ENCODE measurements around the gene RNF31. TPM values are rescaled to one million over a fixed set of nuclear protein-coding genes. Genes with fewer than 3 reads are reported as not detected.

RNF31 gene
- total RNA-seq, 1 experiment from 2014 or later = 69.6 TPM

DNA sequence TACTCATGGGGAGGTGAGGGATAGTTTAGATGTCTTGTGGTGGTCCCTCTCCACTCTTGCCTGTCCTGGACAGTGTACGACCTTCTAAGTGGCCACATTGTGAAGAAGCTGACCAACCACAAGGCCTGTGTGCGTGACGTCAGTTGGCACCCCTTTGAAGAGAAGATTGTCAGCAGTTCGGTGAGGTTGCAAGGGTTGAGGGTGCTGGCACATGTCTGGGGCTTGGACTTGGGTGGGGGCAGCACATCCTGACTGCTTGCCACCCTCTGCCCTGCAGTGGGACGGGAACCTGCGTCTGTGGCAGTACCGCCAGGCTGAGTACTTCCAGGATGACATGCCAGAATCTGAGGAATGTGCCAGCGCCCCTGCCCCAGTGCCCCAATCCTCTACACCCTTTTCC is 24.4 kb upstream of the RNF31 start:
- H3K9me3 ChIP-seq (ENCODE audit: low read length) = no peaks in the 10 kb centered on the region
- DNase-seq (no peak), ATAC-seq (no peak)
- no peaks in the 10 kb centered on the region for H3F3A ChIP-seq (ENCODE audit: low read length, unreplicated experiment)
- no TSS peak for BruUV-seq (replicated peaks)
- H3K4me2 ChIP-seq (ENCODE audit: low read length) = no peak overlapping the region
- H3K4me3 ChIP-seq (ENCODE audit: low read length) = no peak overlapping the region
- H3K27me3 ChIP-seq (ENCODE audit: low read length) = no peaks in the 10 kb centered on the region
- no peaks in the 10 kb centered on the region for H3K9me2 ChIP-seq (replicated peaks; ENCODE audit: low read length)
- intact Hi-C loops (cut with micrococcal nuclease) = no loop called here
- H3K9ac ChIP-seq (ENCODE audit: low read length) = no peak overlapping the region
- H3K27ac ChIP-seq (ENCODE audit: low read length) = no peak overlapping the region
- no peaks in the 10 kb centered on the region for H3K4me1 ChIP-seq (ENCODE audit: insufficient read depth, low read length)
- POLR2A ChIA-PET (ENCODE audit: unreplicated experiment) = no interaction called here
- no peaks in the 10 kb centered on the region for H3K79me2 ChIP-seq (ENCODE audit: low read length)
- no peak for TF ChIP-seq EZH2phosphoT487 (IDR thresholded peaks at IDR 0.05; ENCODE audit: borderline replicate concordance, low read length)
- no peak for TF ChIP-seq CTCF (conservative IDR thresholded peaks at IDR 0.05; ENCODE audit: low read depth, low read length)
- no peak for TF ChIP-seq EZH2 (IDR thresholded peaks at IDR 0.05; ENCODE audit: low read length, unreplicated experiment)
- no peaks in the 10 kb centered on the region for H4K20me1 ChIP-seq (ENCODE audit: low read length)
- CTCF ChIA-PET = no interaction called here
- peaks cover 15% of the 10 kb centered on the region for H3K36me3 ChIP-seq (ENCODE audit: low read depth, low read length)
- no peak overlapping the region for H2AFZ ChIP-seq (ENCODE audit: low read length)

DNA sequence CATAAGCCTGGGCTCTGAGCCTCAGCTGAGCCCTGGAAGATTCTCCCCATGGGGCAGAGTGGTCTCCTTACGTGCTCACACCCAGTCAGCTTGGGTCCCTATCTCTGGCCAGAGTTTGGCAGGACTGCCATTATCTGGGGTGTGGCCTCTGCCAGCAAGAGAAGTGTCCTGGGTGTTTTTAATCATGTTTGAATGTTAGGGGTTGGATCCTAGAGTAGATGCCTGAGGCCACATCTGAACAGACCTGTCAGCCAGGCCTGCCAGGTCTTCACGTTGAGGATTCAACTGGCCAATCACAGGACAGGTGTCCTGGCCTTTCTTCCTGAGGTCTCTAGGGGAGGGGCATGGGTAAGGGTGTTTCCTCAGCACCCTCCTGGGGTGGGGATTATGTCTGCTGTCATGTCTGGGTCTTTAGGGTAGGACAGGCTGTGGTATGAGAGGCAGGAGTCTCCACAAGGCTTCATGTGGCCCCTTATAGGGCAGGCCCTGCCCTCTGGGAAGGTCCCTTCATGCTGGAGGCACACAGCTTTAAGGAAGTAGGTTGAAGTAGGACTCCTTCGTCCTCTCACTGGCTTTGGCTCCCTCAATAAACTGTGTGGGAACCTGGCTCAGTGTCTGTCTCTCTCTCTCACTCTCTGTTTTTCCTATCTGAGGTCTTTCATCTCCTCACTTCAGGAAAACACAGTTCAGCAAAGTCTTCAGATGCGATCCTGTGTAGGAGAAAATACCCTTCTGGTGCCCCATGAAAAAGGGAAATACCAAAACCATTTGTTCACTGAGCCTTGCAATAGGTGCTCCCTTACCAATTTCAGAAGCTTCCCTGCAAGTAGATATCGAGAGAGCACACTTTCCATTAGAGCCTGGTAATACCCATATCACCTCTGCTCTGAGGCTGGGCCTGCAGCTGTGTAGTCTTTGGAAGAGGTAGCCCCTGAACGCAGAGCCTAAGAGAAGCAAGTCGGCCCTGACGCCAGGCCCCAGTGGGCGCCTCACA is 23.6 kb upstream of the RNF31 start:
- Histone ChIP-seq H3K36me3 (ENCODE audit: low read depth, low read length) (peaks cover 7% of the 10 kb centered on the region), H3F3A (ENCODE audit: low read length, unreplicated experiment) (no peaks in the 10 kb centered on the region), H3K9ac (ENCODE audit: low read length) (no peak overlapping the region), H3K9me3 (ENCODE audit: low read length) (no peaks in the 10 kb centered on the region), H3K4me3 (ENCODE audit: low read length) (no peak overlapping the region), H3K4me2 (ENCODE audit: low read length) (no peak overlapping the region), H2AFZ (ENCODE audit: low read length) (no peak overlapping the region), H3K4me1 (ENCODE audit: insufficient read depth, low read length) (no peaks in the 10 kb centered on the region), H3K27me3 (ENCODE audit: low read length) (no peaks in the 10 kb centered on the region), H3K27ac (ENCODE audit: low read length) (no peak overlapping the region), H3K9me2 (replicated peaks; ENCODE audit: low read length) (no peaks in the 10 kb centered on the region), H3K79me2 (ENCODE audit: low read length) (no peaks in the 10 kb centered on the region), H4K20me1 (ENCODE audit: low read length) (no peaks in the 10 kb centered on the region)
- TSS peak; percentile 30 for BruUV-seq (replicated peaks)
- ATAC-seq (no peak), DNase-seq (no peak)
- ChIA-PET CTCF (no interaction called here), POLR2A (ENCODE audit: unreplicated experiment) (interaction anchor here (0.5 kb wide), 1 partner anchor 44 kb away, joined by 5 read pairs; no protein-coding TSS in a partner anchor)
- TF ChIP-seq EZH2 (IDR thresholded peaks at IDR 0.05; ENCODE audit: low read length, unreplicated experiment) = no peak
- TF ChIP-seq CTCF (conservative IDR thresholded peaks at IDR 0.05; ENCODE audit: low read depth, low read length) = no peak
- TF ChIP-seq EZH2phosphoT487 (IDR thresholded peaks at IDR 0.05; ENCODE audit: borderline replicate concordance, low read length) = no peak
- intact Hi-C loops (cut with micrococcal nuclease) = no loop called here

DNA sequence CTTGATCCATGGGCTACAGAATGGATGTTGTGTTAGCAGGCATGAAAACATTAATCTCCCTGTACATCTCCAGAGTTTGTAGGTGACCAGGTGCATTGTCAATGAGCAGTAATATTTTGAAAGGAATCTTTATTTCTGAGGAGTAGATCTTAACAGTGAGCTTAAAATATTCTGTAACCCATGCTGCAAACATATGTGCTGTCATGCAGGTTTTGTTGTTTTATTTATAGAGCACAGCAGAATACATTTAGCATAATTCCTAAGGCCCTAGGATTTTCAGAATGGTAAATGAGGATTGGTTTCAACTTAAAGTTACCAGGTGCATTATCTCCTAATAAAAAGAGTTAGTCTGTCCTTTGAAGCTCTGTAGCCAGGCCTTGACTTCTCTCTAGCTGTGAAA is 20.4 kb upstream of the RNF31 start:
- Histone ChIP-seq H3K4me2 (ENCODE audit: low read length) (no peak overlapping the region), H3K9me2 (replicated peaks; ENCODE audit: low read length) (no peaks in the 10 kb centered on the region), H3K9ac (ENCODE audit: low read length) (no peak overlapping the region), H3F3A (ENCODE audit: low read length, unreplicated experiment) (no peaks in the 10 kb centered on the region), H3K36me3 (ENCODE audit: low read depth, low read length) (no peaks in the 10 kb centered on the region; the same call in 1 of the 2 replicates), H4K20me1 (ENCODE audit: low read length) (no peaks in the 10 kb centered on the region), H2AFZ (ENCODE audit: low read length) (no peak overlapping the region), H3K79me2 (ENCODE audit: low read length) (no peaks in the 10 kb centered on the region), H3K9me3 (ENCODE audit: low read length) (no peaks in the 10 kb centered on the region), H3K27ac (ENCODE audit: low read length) (no peak overlapping the region), H3K4me3 (ENCODE audit: low read length) (no peak overlapping the region), H3K4me1 (ENCODE audit: insufficient read depth, low read length) (no peaks in the 10 kb centered on the region), H3K27me3 (ENCODE audit: low read length) (no peaks in the 10 kb centered on the region)
- no peak for ATAC-seq
- POLR2A ChIA-PET (ENCODE audit: unreplicated experiment) = no interaction called here
- CTCF ChIA-PET = interaction anchor here (0.7 kb wide), 1 partner anchor 18 kb away, joined by 3 read pairs; no protein-coding TSS in a partner anchor
- TF ChIP-seq CTCF (conservative IDR thresholded peaks at IDR 0.05; ENCODE audit: low read depth, low read length) (no peak), EZH2 (IDR thresholded peaks at IDR 0.05; ENCODE audit: low read length, unreplicated experiment) (no peak), EZH2phosphoT487 (IDR thresholded peaks at IDR 0.05; ENCODE audit: borderline replicate concordance, low read length) (no peak)
- BruUV-seq (replicated peaks) = no TSS peak
- no peak for DNase-seq
- intact Hi-C loops (cut with micrococcal nuclease) = no loop called here
